ENCODE results near the gene CAPN9.

Gene CAPN9

DNA sequence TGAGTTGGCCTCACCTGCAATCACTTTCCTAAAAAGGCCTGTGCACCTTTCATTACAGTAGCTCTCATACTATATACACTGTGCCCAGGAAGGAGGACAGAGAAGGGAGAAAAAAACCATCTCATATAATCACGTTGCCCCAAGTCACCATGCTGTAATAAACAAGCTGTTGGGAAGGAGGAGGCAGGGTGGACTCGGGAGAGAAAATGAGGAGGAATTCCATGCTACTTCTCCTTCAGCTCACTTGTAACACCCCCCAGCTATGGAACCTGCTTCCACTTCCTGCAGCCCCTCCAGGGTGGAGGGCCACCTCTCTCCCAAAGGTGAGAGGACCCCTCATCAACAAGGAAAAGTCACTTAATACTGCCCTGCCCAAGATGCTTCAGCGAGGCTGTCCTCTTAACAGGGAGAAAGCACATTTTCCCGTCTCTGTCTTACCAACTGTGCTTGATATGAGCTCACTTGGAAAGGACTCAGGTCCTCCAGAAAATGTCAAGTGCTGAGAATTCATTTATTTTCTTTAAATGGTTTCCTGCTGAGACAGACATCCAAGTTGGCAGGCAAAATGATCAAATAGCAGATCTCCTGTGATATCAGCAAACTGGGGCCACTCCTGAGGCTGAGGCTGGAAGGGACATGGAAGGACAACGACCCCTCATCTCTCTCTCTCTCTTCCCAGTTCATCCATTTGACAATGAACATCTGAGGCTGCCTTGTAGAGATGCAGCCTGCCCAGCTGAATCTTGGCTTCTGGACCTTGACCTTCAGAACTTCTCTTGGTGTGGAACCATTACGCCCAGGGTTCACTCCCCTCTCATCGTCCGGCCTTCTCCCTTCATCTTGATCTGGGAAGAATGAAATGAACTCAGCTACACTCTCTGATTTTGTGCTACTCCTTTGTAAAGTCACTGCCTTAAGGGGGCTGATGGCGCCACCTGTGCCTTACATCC lies 54.0 kb downstream of the CAPN9 start:
- DNase-seq = no peak

- no peak for DNase-seq
Observed at GRCh38 chr1:230804396-230804795, 57.2 kb downstream of the CAPN9 start.

DNA sequence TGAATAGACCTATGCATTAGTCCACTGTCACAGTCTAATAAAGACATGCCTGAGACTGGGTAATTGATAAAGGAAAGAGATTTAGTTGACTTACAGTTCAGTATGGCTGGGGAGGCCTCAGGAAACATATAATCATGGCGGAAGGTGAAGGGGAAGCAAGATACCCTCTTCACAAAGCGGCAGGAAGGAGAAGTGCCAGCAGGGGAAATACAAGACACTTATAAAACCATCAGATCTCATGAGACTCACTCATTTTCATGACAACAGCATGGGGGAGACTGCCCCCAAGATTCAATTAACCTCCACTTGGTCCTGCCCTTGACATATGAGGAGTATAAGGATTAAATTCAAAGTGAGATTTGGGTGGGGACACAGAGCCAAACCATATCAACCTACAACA lies 59.4 kb downstream of the CAPN9 start:
- DNase-seq = no peak

DNA sequence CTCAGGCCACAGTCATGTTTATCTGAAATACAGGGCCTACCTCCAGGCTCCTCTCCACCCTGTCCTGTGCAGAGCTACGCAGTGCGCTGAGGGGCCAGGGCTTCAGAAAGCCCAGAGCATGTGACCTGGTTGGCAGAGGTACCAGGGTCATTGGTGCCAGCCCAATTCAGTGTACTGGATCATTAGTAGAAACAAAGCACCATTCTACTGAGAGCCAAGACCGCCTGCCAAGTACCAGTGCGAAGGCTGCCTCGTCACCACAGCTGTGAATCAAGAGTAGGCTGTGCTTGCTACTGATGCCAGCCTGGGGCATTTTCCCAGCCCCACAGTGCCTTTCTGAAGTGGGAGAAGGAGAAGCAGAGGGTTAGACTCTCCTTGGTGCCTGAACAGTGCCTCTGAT lies 59.8 kb downstream of the CAPN9 start:
- DNase-seq = no peak

GRCh38 chr1:230807561-230808280 lies 60.5 kb downstream of the CAPN9 start:
- no peak for DNase-seq

DNA sequence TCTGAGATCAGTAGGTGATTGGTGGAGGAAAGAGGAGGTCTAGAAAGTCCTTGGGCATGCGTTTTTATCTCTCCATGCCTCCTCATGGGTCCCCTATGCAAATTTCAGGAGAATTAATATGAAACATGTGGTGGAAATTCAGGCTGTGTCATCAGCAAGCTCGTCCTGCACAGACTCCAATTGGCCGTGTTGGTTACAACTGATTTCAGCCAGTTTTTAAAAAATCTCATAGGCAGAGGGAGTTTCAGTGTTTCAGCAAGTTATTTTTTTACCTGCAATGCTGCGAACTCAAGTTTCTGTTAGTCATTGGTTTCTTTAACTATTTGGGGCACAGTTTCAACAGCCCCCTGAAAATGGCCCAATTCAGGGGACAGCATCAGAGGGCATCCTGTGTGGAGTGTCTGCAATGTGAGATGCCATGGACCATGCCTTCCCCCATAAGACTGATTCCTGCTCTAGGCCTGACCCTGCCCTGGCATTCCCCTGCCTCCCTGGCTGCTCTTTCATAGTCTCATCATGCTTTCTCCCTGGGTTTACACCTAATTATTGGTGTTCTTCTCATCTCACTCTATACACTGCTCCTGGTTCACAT lies 61.2 kb downstream of the CAPN9 start:
- DNase-seq = no peak

GRCh38 chr1:230809256-230809990 lies 62.2 kb downstream of the CAPN9 start:
- no peak for DNase-seq

- DNase-seq = no peak
Observed at GRCh38 chr1:230812568-230812967, 65.4 kb downstream of the CAPN9 start.

DNA sequence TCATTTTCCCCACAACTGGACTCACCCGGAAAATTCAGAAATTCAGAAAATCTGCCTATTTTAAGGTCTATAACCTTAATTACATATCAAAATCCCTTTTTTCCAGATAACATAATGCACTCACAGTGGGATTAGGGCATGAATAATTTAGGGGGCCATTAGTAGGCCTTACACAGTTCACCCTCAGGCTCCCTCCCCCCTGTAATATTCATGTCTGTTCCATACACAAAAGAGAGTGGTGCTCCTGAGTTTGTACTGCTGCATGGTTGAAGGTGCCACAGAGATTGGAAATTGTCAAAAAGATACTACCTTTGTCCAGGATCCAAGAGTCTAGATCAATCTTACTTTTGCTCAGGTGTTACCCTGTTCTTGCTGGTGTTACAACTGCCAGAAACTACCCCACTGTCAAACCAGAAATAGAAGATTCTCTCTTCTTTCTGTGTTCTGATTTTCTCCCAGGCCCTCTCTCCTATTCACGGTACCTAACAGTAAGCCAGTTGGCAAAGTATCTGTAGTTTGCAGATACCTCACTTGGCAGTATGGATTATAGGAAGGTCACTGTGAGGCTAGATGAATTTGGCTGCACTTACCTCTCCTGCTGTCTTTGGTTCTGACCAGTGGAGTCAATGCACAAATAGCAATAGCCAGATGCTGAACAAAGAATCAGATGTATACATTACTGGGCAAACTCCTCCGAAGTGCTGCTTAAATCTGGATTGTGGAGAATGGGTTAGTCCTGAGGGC lies 67.9 kb downstream of the CAPN9 start:
- no peak for DNase-seq

DNA sequence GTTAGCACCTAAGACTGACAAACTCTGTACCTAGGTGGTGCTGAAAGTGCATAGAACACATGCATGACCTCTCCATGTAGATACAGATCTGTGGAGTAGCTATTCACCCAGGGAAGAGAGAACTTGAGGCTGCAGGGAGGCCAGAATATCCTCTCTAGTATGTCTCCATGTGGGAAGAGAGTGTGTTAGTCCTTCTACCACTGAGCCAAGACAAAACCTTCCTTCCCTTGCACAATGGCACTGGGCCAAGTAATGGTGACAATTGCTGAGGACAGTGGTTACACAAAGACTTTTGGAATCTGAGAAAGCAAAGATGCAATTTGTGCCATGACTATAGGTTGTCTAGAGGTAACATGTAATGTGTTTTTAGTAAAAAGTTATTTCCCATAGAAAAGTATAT lies 68.8 kb downstream of the CAPN9 start:
- no peak for DNase-seq

DNA sequence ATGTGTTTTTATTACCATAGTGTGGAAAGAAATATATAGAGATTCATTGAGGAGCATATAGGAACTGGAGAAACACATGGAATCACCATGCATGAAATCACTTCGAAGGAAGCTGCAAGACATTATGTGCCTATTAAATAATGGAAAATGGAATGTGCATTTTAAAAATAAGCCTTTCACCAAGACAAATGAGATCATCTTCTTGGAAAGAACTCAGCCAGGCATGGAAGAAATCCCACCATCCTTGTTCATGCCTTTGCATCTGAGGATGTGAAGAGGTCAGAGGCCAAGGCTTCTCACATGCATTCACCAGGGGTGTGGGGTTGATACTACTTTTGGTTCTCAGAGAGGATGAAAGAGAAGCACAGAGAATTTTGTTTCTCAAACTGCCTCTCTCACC lies 71.2 kb downstream of the CAPN9 start:
- no peak for DNase-seq

DNA sequence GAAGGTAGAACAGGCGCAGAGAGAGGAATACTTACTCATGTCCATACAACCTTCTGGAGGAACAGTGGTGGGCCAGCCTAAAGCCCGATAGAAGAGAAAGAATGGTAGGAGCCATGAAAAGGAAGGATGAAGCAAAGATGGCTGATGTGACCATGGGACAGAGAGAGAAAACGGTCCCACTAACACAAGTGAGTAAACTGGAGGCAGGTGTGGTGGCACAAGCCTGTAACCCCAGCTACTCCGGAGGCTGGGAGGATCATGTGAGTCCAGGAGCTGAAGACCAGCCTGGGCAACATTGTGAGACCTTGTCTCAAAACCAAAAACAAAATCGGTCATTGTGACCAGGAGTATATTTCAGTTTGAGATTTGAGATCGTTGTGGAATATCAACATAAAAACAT lies 71.7 kb downstream of the CAPN9 start:
- no peak for DNase-seq

DNA sequence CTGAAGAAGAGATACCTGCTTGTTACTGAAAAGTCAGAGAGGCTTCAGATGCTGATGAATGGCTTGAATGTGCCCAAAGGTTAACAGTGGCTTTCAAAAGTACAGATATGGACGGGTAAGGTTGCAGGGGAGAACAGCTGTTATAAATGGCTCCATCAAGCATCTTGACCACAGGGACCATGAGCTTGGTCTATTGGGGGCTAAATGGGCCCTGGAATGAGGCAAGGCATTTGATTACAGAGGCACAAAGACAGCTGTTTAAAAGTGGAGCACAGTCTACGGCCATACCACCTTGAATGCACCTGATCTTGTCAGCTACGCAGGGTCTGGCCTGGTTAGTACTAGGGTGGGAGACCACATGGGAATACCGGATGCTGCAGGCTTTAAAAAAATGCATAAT lies 72.8 kb downstream of the CAPN9 start:
- no peak for DNase-seq

DNA sequence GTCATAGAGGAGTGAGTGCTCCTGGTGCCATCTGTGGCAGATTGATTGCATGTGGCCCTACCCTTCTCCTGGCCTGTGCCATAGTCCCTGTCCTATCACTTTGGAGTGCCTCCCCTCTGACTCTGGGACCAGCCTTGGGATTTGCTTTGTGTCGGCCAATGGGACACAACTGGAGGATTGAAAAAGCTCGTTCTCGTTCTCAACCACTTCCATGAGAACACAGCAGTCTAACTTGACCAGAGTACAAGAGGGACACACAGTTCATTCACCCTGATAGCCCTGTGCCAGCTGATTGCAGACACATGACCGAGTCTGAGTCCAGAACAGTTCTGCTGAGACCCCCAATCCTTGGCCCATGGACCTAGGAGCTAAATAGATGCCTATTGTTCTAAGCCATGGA lies 73.4 kb downstream of the CAPN9 start:
- DNase-seq = no peak

DNA sequence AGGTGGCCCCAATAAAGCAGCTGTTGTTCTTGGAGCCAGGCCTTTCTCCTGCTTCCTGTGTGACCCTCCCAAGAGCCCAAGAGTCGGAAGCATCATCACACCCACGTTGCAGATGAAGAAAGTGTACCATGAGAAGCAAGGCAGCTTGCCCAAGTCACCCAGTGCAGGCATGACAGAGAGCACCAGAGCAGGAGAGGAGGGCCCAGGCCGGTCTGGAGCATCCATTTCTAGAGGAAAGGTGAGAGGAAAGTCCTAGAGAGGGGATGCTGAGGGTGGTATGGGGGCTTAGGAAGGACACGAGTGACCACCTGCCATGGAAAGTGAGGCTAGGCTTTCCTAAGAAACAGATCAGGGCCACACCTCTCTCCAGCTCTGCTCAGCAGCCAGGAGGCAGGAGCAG lies 74.2 kb downstream of the CAPN9 start:
- no peak for DNase-seq

- no peak for DNase-seq
Observed at GRCh38 chr1:230822092-230822581, 74.9 kb downstream of the CAPN9 start.

- DNase-seq = no peak
Observed at GRCh38 chr1:230823426-230823825, 76.2 kb downstream of the CAPN9 start.

- no peak for DNase-seq
Observed at GRCh38 chr1:230823931-230824381, 76.8 kb downstream of the CAPN9 start.

GRCh38 chr1:230824551-230824918 lies 77.3 kb downstream of the CAPN9 start:
- DNase-seq = no peak

GRCh38 chr1:230824919-230825721 lies 77.9 kb downstream of the CAPN9 start:
- no peak for DNase-seq

GRCh38 chr1:230825761-230826160 lies 78.6 kb downstream of the CAPN9 start:
- no peak for DNase-seq

All from NCI-H524 treated with DMSO at 0.1 percent for 48 hours (cell line).